MM.1S (cell line): ENCODE results near the gene GRK3.

Experiments used
- CTCF ChIP-seq: fragments of 300-600 bp; sonication (generic); IDR thresholded peaks from 2 replicates; pipeline ENCODE4 v1.5.1; 2016; ENCODE audit warnings: antibody characterized with exemption, low read length, mixed read lengths
- EZH2 ChIP-seq: fragments of 300-600 bp; sonication (generic); optimal IDR thresholded peaks from 2 replicates; pipeline ENCODE3; 2017; ENCODE audit warnings: low read depth, mild to moderate bottlenecking, antibody characterized with exemption, low read length, mixed read lengths

DNA sequence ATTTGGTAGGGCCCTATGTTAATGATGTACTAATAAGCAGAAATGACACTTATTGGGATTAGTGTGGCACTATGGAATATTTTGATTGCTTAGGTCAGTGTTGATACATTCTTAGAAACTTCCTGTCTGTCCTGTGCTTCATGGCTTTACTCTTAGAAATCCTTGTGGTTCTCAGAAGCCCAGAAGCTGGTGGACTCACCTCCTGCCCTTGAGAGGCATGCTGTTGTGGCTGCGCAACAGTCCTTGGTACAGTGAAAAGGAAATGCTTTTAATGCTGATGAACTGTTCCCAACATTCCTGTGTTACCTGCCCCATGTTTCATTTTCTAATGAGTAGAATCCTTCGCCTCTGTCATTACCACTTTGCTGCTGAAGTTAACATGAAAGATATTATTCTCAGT, 125.2 kb downstream of the GRK3 start:
- TF ChIP-seq CTCF: no peak
- TF ChIP-seq EZH2: no peak
